GM19025 (cell line): ENCODE data around the gene CIC.
A peak's percentile ranks its signal among the peaks of the same experiment; 100 is the strongest.

Experiments
- ATAC-seq: cut with Tn5 transposase; IDR thresholded peaks from one replicate; pipeline ENCODE4 v1.9.1; 2021; ENCODE audit warnings: mild to moderate bottlenecking, low read depth, moderate library complexity; ENCODE audit not compliant: unreplicated experiment

CIC gene

GRCh38 chr19:42274065-42274682 lies 5.1 kb downstream of the CIC start:
- no peak for ATAC-seq

GRCh38 chr19:42275103-42275502 lies 6.1 kb downstream of the CIC start:
- no peak for ATAC-seq

GRCh38 chr19:42275517-42275916 lies 6.5 kb downstream of the CIC start:
- ATAC-seq = no peak

- no peak for ATAC-seq
Observed at GRCh38 chr19:42276284-42276683, 7.2 kb downstream of the CIC start.

GRCh38 chr19:42276821-42277220 lies 7.8 kb downstream of the CIC start:
- ATAC-seq = no peak

GRCh38 chr19:42277821-42278451 lies 8.9 kb downstream of the CIC start:
- no peak for ATAC-seq

- no peak for ATAC-seq
Observed at GRCh38 chr19:42278452-42279154, 9.6 kb downstream of the CIC start.

GRCh38 chr19:42279155-42279901 lies 10.3 kb downstream of the CIC start:
- no peak for ATAC-seq

- ATAC-seq = peak; percentile 27
Observed at GRCh38 chr19:42279902-42280814, 11.1 kb downstream of the CIC start.

- no peak for ATAC-seq
Observed at GRCh38 chr19:42280815-42281145, 11.7 kb downstream of the CIC start.

GRCh38 chr19:42281146-42281826 lies 12.2 kb downstream of the CIC start:
- no peak for ATAC-seq

GRCh38 chr19:42281827-42282762 lies 13.0 kb downstream of the CIC start:
- ATAC-seq = no peak

GRCh38 chr19:42282819-42283187 lies 13.8 kb downstream of the CIC start:
- ATAC-seq = no peak

- ATAC-seq = peak; percentile 48
Observed at GRCh38 chr19:42283188-42284065, 14.4 kb downstream of the CIC start.

- peak; percentile 41 for ATAC-seq
Observed at GRCh38 chr19:42284066-42284501, 15.0 kb downstream of the CIC start.

GRCh38 chr19:42284591-42285341 lies 15.7 kb downstream of the CIC start:
- no peak for ATAC-seq

GRCh38 chr19:42285541-42285941 lies 16.5 kb downstream of the CIC start:
- no peak for ATAC-seq
